IPS-NIHi11 (cell line): Measurements from ENCODE around the gene HDAC9.
A peak's percentile ranks its signal among the peaks of the same experiment; 100 is the strongest.

Experiments used
- DNase-seq: peaks from one replicate; pipeline ENCODE4 v3.0.0; 2012; ENCODE audit warnings: mixed read lengths, low spot score

HDAC9 gene

DNA sequence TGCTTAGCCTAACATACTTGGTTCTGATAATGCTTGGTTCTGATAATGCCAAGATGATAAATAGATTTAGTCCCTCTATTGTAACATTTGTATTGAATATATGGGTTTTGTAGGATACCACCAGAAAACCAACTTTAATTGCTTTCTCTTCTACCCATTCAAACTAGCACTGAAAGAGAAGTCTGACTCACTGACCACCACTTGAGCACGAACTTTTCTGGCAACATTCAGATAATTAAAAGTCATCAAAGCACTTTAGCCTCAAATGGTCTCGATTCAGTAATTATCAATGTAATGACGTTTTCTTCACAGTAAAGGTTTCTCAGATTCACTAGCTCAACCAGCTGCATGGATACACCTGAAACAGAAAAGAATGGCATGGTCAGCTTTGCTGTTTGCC is 63.0 kb downstream of the HDAC9 start:
- DNase-seq: no peak

DNA sequence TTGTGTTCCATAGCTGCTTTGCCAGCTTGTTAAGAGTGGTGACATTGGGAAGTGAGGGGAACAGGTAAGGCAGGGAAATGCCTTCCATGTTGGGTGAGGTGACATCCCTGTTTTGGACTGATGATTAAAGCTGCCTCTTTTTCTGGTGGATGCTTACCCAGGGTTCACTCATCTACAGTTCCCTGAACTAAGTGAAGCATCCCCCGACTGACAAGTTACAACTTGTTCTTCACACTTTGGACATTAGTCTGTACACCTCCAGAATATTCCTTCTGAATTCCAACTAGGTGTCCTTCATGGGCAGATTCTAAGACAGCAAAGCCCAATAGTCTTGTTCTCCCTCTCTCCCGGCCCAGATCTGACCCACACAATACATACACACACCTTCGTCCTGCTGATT is 63.4 kb downstream of the HDAC9 start:
- no peak for DNase-seq

DNA sequence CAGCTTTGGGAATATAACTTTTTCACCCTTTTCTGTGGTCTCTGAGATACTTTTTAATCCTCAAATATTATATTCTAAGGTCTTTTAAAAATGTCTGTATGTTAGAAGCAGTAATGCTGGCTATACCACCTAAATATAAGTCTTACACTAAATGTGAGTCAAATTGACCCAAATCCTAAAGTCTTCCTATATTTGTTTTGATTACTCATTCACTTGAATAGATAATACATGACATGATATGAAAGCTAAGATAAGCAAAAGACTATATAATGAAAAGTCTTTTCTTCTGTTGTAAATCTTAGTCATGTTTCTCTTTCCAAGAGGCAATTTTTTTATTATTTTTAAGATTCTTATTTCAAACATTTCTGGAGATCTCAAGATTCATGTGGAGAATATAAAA is 64.2 kb downstream of the HDAC9 start:
- no peak for DNase-seq

DNA sequence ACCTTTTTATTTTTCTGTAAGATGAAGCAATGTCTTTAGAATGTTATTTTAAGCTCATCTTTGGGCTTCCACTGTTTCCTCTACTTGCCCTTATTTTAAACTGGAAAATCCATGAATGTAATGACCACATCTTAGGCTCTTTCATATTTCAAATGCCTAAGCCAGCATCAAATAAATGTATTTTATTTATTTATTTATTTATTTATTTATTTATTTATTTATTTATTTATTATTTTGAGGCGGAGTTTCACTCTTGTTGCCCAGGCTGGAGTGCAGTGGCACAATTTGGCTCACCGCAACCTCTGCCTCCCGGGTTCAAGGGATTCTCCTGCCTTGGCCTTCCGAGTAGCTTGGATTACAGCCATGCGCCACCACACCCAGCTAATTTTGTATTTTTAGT is 69.2 kb downstream of the HDAC9 start:
- no peak for DNase-seq

- no peak for DNase-seq
Measured at GRCh38 chr7:18565337-18565736, 69.8 kb downstream of the HDAC9 start.

GRCh38 chr7:18566205-18566604 is 70.7 kb downstream of the HDAC9 start:
- no peak for DNase-seq

DNA sequence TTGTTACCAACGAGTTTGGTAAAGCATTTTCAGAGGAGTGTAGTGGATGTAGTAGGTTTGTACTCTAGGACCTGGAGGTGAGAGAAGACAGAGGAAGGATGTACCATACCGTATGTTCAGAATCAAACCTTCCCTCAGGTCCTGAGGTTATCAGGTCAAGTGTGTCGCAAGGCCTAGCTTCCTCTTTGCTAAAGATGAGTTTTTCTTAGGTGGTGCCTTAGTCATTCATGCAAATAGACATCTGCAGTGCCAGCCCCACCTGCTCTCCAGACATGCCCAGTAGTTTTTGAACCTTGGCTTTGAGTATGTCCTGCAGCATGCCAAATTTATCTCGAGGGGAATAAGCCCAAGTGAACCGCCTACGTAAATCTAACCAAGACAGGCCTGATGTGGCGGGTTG is 71.3 kb downstream of the HDAC9 start:
- no peak for DNase-seq

GRCh38 chr7:18570441-18570840 is 74.9 kb downstream of the HDAC9 start:
- no peak for DNase-seq

DNA sequence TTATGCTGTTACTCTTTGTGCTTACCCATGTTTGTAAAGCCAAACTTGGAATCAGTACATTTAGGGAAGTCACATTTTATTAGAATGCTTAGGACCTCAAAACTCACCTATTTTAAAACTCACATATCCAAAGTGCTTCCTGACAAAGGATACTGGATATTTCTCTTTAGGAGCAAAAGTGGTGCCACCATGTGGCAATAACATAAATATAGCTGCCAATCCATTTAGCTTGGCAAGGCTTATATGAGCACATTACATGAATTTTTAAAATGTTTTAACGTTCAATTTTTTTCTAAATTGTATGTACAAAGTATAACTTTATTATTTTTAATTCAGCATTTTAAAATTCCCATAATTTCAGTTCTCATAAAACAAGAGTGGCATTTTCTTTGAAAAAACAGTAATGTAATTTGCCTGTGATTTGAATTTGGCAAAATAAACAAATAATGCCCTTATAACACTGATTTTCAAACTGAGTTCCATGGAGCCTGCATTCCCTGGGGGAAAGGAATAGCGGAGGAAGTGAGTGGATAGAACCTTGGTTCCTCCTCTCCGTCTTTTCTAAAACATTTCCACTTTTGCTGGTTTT is 75.4 kb downstream of the HDAC9 start:
- DNase-seq: peak; percentile 14

DNA sequence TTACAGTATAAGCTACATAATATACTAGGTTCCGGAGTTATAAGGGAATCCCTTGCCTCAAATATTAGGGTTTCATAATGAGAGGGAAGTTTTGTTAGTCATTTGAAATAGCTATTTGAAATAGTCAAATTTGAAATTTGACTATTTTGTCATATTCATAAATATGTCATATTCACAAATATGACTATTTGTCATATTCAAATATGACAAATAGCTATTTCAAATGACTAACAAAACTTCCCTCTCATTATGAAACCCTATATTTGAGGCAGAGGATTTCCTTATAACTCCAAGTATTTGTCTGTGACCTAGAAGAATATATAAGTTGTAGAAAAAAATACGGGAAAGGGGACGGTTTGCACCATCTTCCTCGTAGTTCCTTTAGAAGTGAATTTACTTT is 76.6 kb downstream of the HDAC9 start:
- DNase-seq: no peak

DNA sequence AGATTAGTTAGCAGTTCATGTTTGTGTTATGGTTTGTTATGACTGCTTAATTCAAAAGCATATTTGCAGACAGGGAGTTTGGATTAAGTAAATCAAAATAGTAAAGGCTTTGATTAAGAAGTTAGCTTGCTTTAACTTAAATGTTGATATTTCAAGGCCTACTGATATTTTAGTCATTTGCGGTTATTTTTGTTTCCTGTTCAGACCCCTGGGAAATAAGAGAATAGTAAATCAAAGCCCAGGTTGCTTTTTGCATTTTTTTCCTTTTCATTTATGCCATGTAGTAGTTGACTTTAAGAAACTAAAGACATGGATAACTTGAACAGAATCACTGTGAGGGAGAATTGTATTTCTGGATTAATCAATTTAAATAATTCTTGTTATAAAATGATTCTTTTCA is 77.3 kb downstream of the HDAC9 start:
- no peak for DNase-seq

GRCh38 chr7:18573410-18574234 is 78.1 kb downstream of the HDAC9 start:
- DNase-seq: no peak

DNA sequence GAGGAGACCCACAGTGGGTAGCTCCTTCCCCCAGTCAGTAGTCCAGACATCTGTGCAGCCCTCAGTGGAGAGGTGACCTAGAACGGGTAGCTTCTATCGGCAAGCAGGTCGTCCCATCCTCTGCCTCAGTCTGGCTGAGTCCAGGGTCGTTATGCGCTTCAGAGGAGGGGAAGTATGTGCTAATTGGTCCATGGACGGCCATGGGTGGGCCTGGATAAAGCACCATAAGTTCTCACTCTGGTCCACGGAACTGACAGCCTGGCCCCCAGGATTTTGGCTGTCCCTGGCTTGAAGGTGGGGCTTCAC is 78.6 kb downstream of the HDAC9 start:
- no peak for DNase-seq

DNA sequence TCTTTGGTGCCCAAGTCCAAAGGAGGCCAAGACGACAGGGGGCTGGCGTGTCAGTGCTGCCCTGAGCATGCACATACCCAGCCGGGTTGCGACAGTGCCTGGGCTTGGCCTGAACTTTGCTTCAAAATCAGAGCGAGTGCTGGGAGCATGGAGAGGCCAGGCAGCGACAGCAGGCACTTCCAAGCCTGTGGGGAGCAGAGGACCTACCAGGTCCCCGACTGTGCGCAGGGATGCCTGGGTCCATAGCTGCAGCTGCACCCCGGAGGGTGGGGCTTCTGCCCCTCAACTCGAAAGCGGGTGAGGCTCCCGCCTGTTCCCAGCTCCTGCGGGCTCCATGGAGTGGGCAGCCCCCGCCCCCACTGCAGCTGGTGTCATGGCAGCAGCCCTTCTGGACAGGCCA is 79.1 kb downstream of the HDAC9 start:
- DNase-seq: no peak

- no peak for DNase-seq
Measured at GRCh38 chr7:18575622-18576572, 80.3 kb downstream of the HDAC9 start.

DNA sequence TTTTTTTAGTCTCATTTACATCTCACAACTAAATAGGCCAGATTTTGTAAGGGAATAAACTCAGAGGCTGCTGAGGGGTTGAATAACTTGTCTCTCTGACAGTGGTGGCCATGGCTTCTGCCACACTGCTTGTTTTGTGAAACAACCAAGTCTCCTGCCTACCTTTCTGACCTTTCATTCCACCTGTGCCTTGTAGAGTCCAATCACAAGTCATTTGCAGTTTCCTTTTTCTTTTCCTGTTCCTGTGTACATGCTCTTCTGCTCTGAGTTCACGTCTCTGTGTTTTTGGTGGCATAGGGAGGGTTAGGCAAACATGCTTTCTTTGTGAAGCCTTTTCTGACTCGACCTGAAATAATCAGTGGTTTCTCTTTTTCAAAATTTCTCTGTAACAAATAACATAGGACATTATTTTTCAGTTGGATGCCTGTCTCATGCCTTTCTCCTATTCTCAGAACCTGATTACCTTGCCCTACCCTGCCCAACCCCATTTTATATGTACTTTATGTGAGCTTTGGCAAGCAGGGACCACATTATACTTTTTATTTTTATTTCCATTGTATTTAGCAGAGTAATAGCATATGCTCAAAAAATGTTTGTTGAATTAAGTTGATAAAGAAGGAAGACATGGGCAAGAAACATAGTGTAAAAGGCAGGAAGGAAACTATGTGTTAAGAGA is 81.7 kb downstream of the HDAC9 start:
- no peak for DNase-seq

DNA sequence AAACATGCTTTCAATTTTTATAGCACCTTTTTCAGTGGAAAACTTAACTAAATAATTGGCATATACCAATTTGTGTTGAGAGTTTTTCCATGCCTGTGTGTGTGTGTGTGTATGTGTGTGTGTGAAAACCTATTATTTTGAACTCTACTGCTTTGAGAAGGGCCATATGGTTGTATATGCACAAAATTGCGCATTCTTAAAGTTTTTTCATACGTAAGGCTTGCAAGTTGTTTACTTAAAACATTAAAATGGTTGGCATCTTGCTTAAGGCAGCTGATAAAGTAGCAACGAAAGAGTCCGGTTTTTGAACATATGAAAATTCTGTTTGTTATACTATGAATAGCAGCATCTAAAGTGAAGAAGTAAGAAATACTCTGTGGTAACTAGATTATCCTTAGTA is 84.1 kb downstream of the HDAC9 start:
- DNase-seq: no peak

- no peak for DNase-seq
Measured at GRCh38 chr7:18580950-18581349, 85.4 kb downstream of the HDAC9 start.

DNA sequence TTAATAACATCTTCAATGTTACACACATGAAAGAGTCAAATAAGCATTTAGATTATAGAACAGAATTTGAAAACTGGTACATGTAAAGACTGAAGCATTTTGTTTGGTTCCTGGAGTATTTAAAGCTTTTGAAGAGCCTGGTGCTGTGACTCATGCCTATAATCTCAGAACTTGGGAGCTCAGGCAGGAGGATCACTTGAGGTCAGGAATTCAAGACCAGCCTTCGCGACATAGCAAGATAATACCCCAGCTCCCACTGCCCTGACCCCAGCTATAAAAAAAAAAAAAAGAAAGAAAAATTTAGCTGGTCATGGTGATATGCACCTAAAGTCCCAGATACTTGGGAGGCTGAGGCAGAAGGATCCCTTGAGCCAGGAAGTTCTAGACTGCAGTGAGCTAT is 87.8 kb downstream of the HDAC9 start:
- no peak for DNase-seq

DNA sequence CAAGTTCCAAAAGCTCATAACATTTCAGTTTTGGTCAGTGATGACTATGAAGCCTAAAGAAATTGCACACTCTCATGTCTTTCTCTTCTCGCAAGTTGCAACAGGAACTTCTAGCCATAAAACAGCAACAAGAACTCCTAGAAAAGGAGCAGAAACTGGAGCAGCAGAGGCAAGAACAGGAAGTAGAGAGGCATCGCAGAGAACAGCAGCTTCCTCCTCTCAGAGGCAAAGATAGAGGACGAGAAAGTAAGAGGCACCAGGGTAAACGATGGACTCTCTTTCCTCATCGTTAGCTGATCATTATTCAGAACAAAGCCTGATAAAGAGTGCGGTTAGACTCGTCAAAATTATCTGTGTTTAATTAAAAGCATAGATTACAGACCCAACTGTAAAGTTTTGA is 94.7 kb downstream of the HDAC9 start:
- DNase-seq: no peak

GRCh38 chr7:18590744-18591340 is 95.3 kb downstream of the HDAC9 start:
- peak; percentile 18 for DNase-seq
